Uterus (tissue), 2 donors: ENCODE results near the gene LAX1.

Experiments
- POLR2A ChIP-seq, 2 donors: fragments of 450-650 bp; IDR thresholded peaks; one replicate each; pipeline ENCODE4 v1.6.1; 2016; ENCODE audit warnings: antibody characterized with exemption in 2 of 2, mild to moderate bottlenecking in 1 of 2, moderate library complexity in 1 of 2
- TF ChIP-seq, protein P1 (sequence below), 4 experiments: fragments of 200-600 bp in 2 of 4; fragments of 450-650 bp in 2 of 4; sonication (generic) in 2 of 4; IDR thresholded peaks; one replicate each; pipeline ENCODE4 v1.5.1; 2016 to 2019; ENCODE audit warnings: antibody characterized with exemption in 4 of 4, mild to moderate bottlenecking in 2 of 4, moderate library complexity in 1 of 4

DNA sequence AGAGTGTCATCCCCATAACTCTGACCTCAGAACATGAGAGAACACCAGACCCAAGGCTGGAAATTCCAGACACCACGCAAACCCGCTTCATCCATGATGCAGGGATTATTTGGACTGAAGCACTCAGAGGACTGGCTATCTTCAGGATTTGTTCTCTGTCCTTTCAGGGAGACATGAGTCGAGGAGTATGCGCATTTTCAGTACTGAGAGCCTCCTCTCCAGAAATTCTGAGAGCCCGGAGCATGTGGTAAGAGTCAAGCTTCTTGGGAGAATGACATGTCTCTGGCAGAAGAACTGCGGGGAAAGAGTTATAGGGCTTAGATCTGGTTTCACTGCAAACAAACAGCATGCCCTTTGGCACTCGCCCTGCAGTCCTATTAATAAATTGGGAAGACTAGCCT, 6.9 kb downstream of the LAX1 start:
- TF ChIP-seq POLR2A (IDR thresholded peaks at IDR 0.05): no peak
- TF ChIP-seq, protein P1, sequence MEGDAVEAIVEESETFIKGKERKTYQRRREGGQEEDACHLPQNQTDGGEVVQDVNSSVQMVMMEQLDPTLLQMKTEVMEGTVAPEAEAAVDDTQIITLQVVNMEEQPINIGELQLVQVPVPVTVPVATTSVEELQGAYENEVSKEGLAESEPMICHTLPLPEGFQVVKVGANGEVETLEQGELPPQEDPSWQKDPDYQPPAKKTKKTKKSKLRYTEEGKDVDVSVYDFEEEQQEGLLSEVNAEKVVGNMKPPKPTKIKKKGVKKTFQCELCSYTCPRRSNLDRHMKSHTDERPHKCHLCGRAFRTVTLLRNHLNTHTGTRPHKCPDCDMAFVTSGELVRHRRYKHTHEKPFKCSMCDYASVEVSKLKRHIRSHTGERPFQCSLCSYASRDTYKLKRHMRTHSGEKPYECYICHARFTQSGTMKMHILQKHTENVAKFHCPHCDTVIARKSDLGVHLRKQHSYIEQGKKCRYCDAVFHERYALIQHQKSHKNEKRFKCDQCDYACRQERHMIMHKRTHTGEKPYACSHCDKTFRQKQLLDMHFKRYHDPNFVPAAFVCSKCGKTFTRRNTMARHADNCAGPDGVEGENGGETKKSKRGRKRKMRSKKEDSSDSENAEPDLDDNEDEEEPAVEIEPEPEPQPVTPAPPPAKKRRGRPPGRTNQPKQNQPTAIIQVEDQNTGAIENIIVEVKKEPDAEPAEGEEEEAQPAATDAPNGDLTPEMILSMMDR (IDR thresholded peaks at IDR 0.05): no peak
